ENCODE data around the gene SMARCA4. TPM values are rescaled to one million over a fixed set of nuclear protein-coding genes. Genes with fewer than 3 reads are reported as not detected.
"Not testable (repeated sequence)": the region's sequence is repeated elsewhere in the genome, so short reads cannot be mapped to it uniquely, and the experiment has no call there.

Gene SMARCA4
- polyA plus RNA-seq, 1 experiment, result 41.6 TPM

- no peaks in the 10 kb centered on the region for H3K27me3 ChIP-seq (ENCODE audit: control insufficient read depth, insufficient read depth, low read length)
- CTCF ChIA-PET, result interaction anchor here (0.6 to 2.2 kb wide), 3 partner anchors 25 to 165 kb away, joined by 3 to 15 read pairs (median 5); no protein-coding TSS in a partner anchor
Measured at GRCh38 chr19:11101057-11101456, 140.2 kb downstream of the SMARCA4 start.

DNA sequence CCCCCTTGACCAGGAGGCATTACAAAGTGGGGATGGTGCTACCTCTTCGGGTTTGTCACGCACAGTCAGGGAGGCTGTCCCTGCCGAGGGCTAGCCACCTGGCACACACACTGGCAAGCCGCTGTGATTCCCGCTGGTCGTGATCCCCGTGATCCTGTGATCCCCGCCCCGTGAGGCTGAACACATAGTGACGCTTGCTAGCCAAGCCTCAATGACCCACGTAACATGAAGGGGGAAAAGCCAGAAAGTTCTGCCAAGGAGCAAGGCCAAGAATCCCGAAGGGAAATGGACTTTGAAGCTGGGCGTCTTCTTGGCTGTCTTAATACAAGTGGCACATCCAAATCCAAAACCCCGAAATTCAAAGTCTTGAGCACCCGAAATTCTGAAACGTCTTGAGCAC, 142.1 kb downstream of the SMARCA4 start:
- H3K27me3 ChIP-seq (ENCODE audit: control insufficient read depth, insufficient read depth, low read length), result no peaks in the 10 kb centered on the region
- peaks cover 3% of the 10 kb centered on the region for H3K9me3 ChIP-seq (ENCODE audit: control insufficient read depth, insufficient read depth, low read length)
- no peak overlapping the region for H3K4me3 ChIP-seq (ENCODE audit: low read depth, low read length)
- POLR2A ChIA-PET, result no interaction called here
- CTCF ChIA-PET, result no interaction called here
- H3K27ac ChIP-seq (ENCODE audit: low read depth, low read length), result no peak overlapping the region
- DNase-seq (ENCODE audit: low read depth, low spot score), result no peak
- TF ChIP-seq CTCF (IDR thresholded peaks at IDR 0.05; ENCODE audit: low read depth, low read length), result no peak

More at GRCh38 chr19:11101057-11101456, 140.2 kb downstream of the SMARCA4 start:
- no peak for DNase-seq (ENCODE audit: low read depth, low spot score)
- H3K27ac ChIP-seq (ENCODE audit: low read depth, low read length), result no peak overlapping the region
- H3K9me3 ChIP-seq (ENCODE audit: control insufficient read depth, insufficient read depth, low read length), result peaks cover 3% of the 10 kb centered on the region
- no peak for TF ChIP-seq CTCF (IDR thresholded peaks at IDR 0.05; ENCODE audit: low read depth, low read length)
- no peak overlapping the region for H3K4me3 ChIP-seq (ENCODE audit: low read depth, low read length)
- POLR2A ChIA-PET, result no interaction called here

- H3K27me3 ChIP-seq (ENCODE audit: control insufficient read depth, insufficient read depth, low read length); H3K27ac ChIP-seq (ENCODE audit: low read depth, low read length); H3K4me3 ChIP-seq (ENCODE audit: low read depth, low read length); CTCF ChIA-PET; DNase-seq (ENCODE audit: low read depth, low spot score); H3K9me3 ChIP-seq (ENCODE audit: control insufficient read depth, insufficient read depth, low read length): not testable (repeated sequence)
- POLR2A ChIA-PET, result interaction anchor here (0.6 kb wide), 1 partner anchor 110 kb away, joined by 3 read pairs; no protein-coding TSS in a partner anchor
Measured at GRCh38 chr19:11103667-11104066, 142.8 kb downstream of the SMARCA4 start.

- POLR2A ChIA-PET, result no interaction called here
- no peak for TF ChIP-seq CTCF (IDR thresholded peaks at IDR 0.05; ENCODE audit: low read depth, low read length)
- Histone ChIP-seq H3K27me3 (ENCODE audit: control insufficient read depth, insufficient read depth, low read length) (no peaks in the 10 kb centered on the region), H3K4me3 (ENCODE audit: low read depth, low read length) (no peak overlapping the region), H3K9me3 (ENCODE audit: control insufficient read depth, insufficient read depth, low read length) (no peaks in the 10 kb centered on the region; the same call in 1 of the 2 replicates), H3K27ac (ENCODE audit: low read depth, low read length) (no peak overlapping the region)
- CTCF ChIA-PET, result interaction anchor here (2.0 kb wide), 1 partner anchor 21 kb away, joined by 9 read pairs; no protein-coding TSS in a partner anchor
- DNase-seq (ENCODE audit: low read depth, low spot score), result no peak
Measured at GRCh38 chr19:11105014-11105636, 144.3 kb downstream of the SMARCA4 start.

GRCh38 chr19:11106477-11106876, 145.6 kb downstream of the SMARCA4 start:
- Histone ChIP-seq H3K4me3 (ENCODE audit: low read depth, low read length) (no peak overlapping the region), H3K9me3 (ENCODE audit: control insufficient read depth, insufficient read depth, low read length) (no peaks in the 10 kb centered on the region; the same call in 1 of the 2 replicates), H3K27ac (ENCODE audit: low read depth, low read length) (no peak overlapping the region), H3K27me3 (ENCODE audit: control insufficient read depth, insufficient read depth, low read length) (no peaks in the 10 kb centered on the region)
- DNase-seq (ENCODE audit: low read depth, low spot score), result no peak
- no peak for TF ChIP-seq CTCF (IDR thresholded peaks at IDR 0.05; ENCODE audit: low read depth, low read length)
- CTCF ChIA-PET, result interaction anchor here (2.0 kb wide), 1 partner anchor 20 kb away, joined by 9 read pairs; no protein-coding TSS in a partner anchor
- POLR2A ChIA-PET, result no interaction called here

All from AG04450 (cell line).